ENCODE results near the gene EIF3A. TPM values are rescaled to one million over a fixed set of nuclear protein-coding genes. Genes with fewer than 3 reads are reported as not detected.
"Not testable (repeated sequence)": the region's sequence is repeated elsewhere in the genome, so short reads cannot be mapped to it uniquely, and the experiment has no call there.

Gene EIF3A
- total RNA-seq, 1 experiment from 2014 or later: 99.4 TPM

GRCh38 chr10:119100434-119101238 lies 20.0 kb upstream of the EIF3A start:
- no peak for DNase-seq (ENCODE audit: low spot score)

- no peak for DNase-seq (ENCODE audit: low spot score)
These were observed 18.0 kb upstream of the EIF3A start for GRCh38 chr10:119098576-119098975.

GRCh38 chr10:119096641-119097415 lies 16.2 kb upstream of the EIF3A start:
- DNase-seq (ENCODE audit: low spot score): not testable (repeated sequence)

- no peak for DNase-seq (ENCODE audit: low spot score)
These were observed 15.0 kb upstream of the EIF3A start for GRCh38 chr10:119095640-119096039.

GRCh38 chr10:119090968-119091367 lies 10.4 kb upstream of the EIF3A start:
- peak; percentile 95 for DNase-seq (ENCODE audit: low spot score)

GRCh38 chr10:119090026-119090795 lies 9.6 kb upstream of the EIF3A start:
- DNase-seq (ENCODE audit: low spot score): no peak

- no peak for DNase-seq (ENCODE audit: low spot score)
These were observed 6.8 kb upstream of the EIF3A start for GRCh38 chr10:119087271-119087882.

- DNase-seq (ENCODE audit: low spot score): no peak
These were observed 4.3 kb upstream of the EIF3A start for GRCh38 chr10:119084896-119085295.

- DNase-seq (ENCODE audit: low spot score): peak; percentile 57
These were observed 757 bp downstream of the EIF3A start for GRCh38 chr10:119079599-119080520.

GRCh38 chr10:119078422-119079179 lies 2.0 kb downstream of the EIF3A start:
- DNase-seq (ENCODE audit: low spot score): no peak

- no peak for DNase-seq (ENCODE audit: low spot score)
These were observed 7.0 kb downstream of the EIF3A start for GRCh38 chr10:119073584-119073983.

- no peak for DNase-seq (ENCODE audit: low spot score)
These were observed 10.0 kb downstream of the EIF3A start for GRCh38 chr10:119070395-119071165.

- DNase-seq (ENCODE audit: low spot score): no peak
These were observed 18.7 kb downstream of the EIF3A start for GRCh38 chr10:119061926-119062325.

GRCh38 chr10:119061352-119061751 lies 19.3 kb downstream of the EIF3A start:
- DNase-seq (ENCODE audit: low spot score): no peak

GRCh38 chr10:119060107-119060506 lies 20.5 kb downstream of the EIF3A start:
- no peak for DNase-seq (ENCODE audit: low spot score)

GRCh38 chr10:119059557-119059956 lies 21.1 kb downstream of the EIF3A start:
- no peak for DNase-seq (ENCODE audit: low spot score)

- DNase-seq (ENCODE audit: low spot score): no peak
These were observed 22.6 kb downstream of the EIF3A start for GRCh38 chr10:119058010-119058409.

- DNase-seq (ENCODE audit: low spot score): no peak
These were observed 25.1 kb downstream of the EIF3A start for GRCh38 chr10:119055472-119055871.

GRCh38 chr10:119051775-119052174 lies 28.8 kb downstream of the EIF3A start:
- DNase-seq (ENCODE audit: low spot score): no peak
